A549 (cell line): ENCODE results near the gene PSIP1. TPM values are rescaled to one million over a fixed set of nuclear protein-coding genes. Genes with fewer than 3 reads are reported as not detected.

Source experiments
- ATAC-seq, 2 experiments: fragments of 200-7000 bp in 1 of 2; fragments of >200 bp in 1 of 2; cut with Nextera tagmentation in 1 of 2; cut with Tn5 transposase in 1 of 2; 3 replicates each; pipeline versions ENCODE4 v1.8.0 to v1.9.1; 2018 to 2020; ENCODE audit warnings: mild to moderate bottlenecking in 1 of 2, moderate library complexity in 1 of 2
- CTCF ChIA-PET: fragments of 300-600 bp; sonication (Branson Sonifier 250); formaldehyde crosslinking; extraction: SDS; loops from one replicate; lab custom pipeline; 2021; ENCODE audit warnings: antibody characterized with exemption, inconsistent platforms; lab: Yijun Ruan, JAX
- POLR2A ChIA-PET: fragments of 350-600 bp; formaldehyde crosslinking; extraction: SDS; loops from one replicate; lab custom pipeline; 2021; ENCODE audit warnings: antibody characterized with exemption, inconsistent platforms; lab: Yijun Ruan, JAX
- DNase-seq, 2 experiments: peaks; one replicate each; pipeline versions ENCODE4 v3.0.0 to v3.0.0-alpha.2; 2011 to 2016; ENCODE audit warnings: low read depth in 1 of 2, low spot score in 1 of 2
- FAIRE-seq: peaks from 2 replicates; lab custom pipeline; 2011; peaks lifted over from hg19 to GRCh38; lab: Jason Lieb, UNC
- H3K27ac ChIP-seq, 2 experiments: fragments of >200 bp; sonication (Bioruptor Twin); formaldehyde crosslinking; 3 replicates each; pipeline ENCODE4 v1.5.1; 2016 to 2017
- H3K4me1 ChIP-seq: fragments of >200 bp; sonication (Bioruptor Twin); formaldehyde crosslinking; 3 replicates; pipeline ENCODE4 v1.6.1; 2016
- H3K4me2 ChIP-seq: fragments of >200 bp; sonication (Bioruptor Twin); formaldehyde crosslinking; 3 replicates; pipeline ENCODE4 v1.6.1; 2016
- H3K4me3 ChIP-seq: fragments of >200 bp; sonication (Bioruptor Twin); formaldehyde crosslinking; 3 replicates; pipeline ENCODE4 v1.5.1; 2016
- H3K9me3 ChIP-seq: fragments of >200 bp; sonication (Bioruptor Twin); formaldehyde crosslinking; 3 replicates; pipeline ENCODE4 v1.6.1; 2016
- CBX2 ChIP-seq: fragments of 200-600 bp; sonication (generic); IDR thresholded peaks from 2 replicates; pipeline ENCODE4 v1.6.1; 2016; ENCODE audit warnings: low read depth, mild to moderate bottlenecking, borderline replicate concordance
- EP300 ChIP-seq, 2 experiments: fragments of >200 bp; sonication (Bioruptor Twin); formaldehyde crosslinking; IDR thresholded peaks; 2 replicates in 1 of 2; 3 replicates in 1 of 2; pipeline ENCODE4 v1.6.1; 2016 to 2017
- ESRRA ChIP-seq: fragments of 150-350 bp; IDR thresholded peaks from 2 replicates; pipeline ENCODE4 v1.6.1; 2014; ENCODE audit warnings: mild to moderate bottlenecking, low read length, borderline replicate concordance
- HOXB5 ChIP-seq: fragments of 250-450 bp; sonication (Bioruptor Pico); IDR thresholded peaks from 2 replicates; pipeline ENCODE4 v1.5.0; 2020; ENCODE audit warnings: mild to moderate bottlenecking, moderate library complexity
- JUN ChIP-seq, 2 experiments: fragments of >200 bp; sonication (Bioruptor Twin); formaldehyde crosslinking; IDR thresholded peaks; 2 replicates in 1 of 2; 3 replicates in 1 of 2; pipeline ENCODE4 v1.6.1; 2016 to 2017
- KDM1A ChIP-seq: fragments of 200-600 bp; sonication (generic); IDR thresholded peaks from 2 replicates; pipeline ENCODE4 v1.6.1; 2016; ENCODE audit warnings: low read depth, mild to moderate bottlenecking
- MAZ ChIP-seq: fragments of 150-350 bp; IDR thresholded peaks from 2 replicates; pipeline ENCODE4 v1.6.1; 2014; ENCODE audit warnings: antibody characterized with exemption, low read depth, low read length, borderline replicate concordance
- NR3C1 ChIP-seq: fragments of >200 bp; sonication (Bioruptor Twin); formaldehyde crosslinking; IDR thresholded peaks from 3 replicates; pipeline ENCODE4 v1.6.1; 2017
- POLR2A ChIP-seq: IDR thresholded peaks from 2 replicates; pipeline ENCODE4 v1.6.1; 2012; ENCODE audit warnings: mild to moderate bottlenecking, low read length
- RARB ChIP-seq: fragments of 250-450 bp; sonication (Bioruptor Pico); IDR thresholded peaks from 2 replicates; pipeline ENCODE4 v1.8.0; 2021; ENCODE audit warnings: mild to moderate bottlenecking, moderate library complexity
- REST ChIP-seq: fragments of 200-600 bp; sonication (generic); IDR thresholded peaks from 2 replicates; pipeline ENCODE4 v1.6.1; 2016; ENCODE audit warnings: antibody characterized with exemption, mild to moderate bottlenecking, moderate library complexity
- SMC3 ChIP-seq: fragments of >200 bp; sonication (Bioruptor Twin); formaldehyde crosslinking; IDR thresholded peaks from 3 replicates; pipeline ENCODE4 v1.6.1; 2018; ENCODE audit warnings: inconsistent platforms
- TFCP2L1 ChIP-seq: fragments of 250-450 bp; sonication (Bioruptor Pico); IDR thresholded peaks from 2 replicates; pipeline ENCODE4 v1.5.0; 2021; ENCODE audit warnings: mild to moderate bottlenecking
- ZSCAN20 ChIP-seq: fragments of 250-450 bp; sonication (Bioruptor Pico); IDR thresholded peaks from 2 replicates; pipeline ENCODE4 v1.8.0; 2022; ENCODE audit warnings: mild to moderate bottlenecking, moderate library complexity
- WGBS: methylation state at CpG from one replicate; pipeline ENCODE4 v1.1.6; 2017; ENCODE audit errors: missing lambda C conversion rate; 5-methylcytosine and 5-hydroxymethylcytosine counted together
- polyA plus RNA-seq, 4 experiments: library from polyadenylated mRNA; depleted of rRNA in 3 of 4; stranded (reverse); fragments of >200 nt; fragmentation: RNase III in 1 of 4; extraction: RNeasy Plus Mini Kit Qiagen cat#74134 plus additional on column Dnase treatment in 1 of 4; gene quantifications; 2 replicates in 3 of 4; 3 replicates in 1 of 4; pipeline ENCODE4 v1.2.3, GENCODE V29; 2011 to 2017
- TF ChIP-seq, protein P1 (sequence below): fragments of 250-450 bp; sonication (Bioruptor Pico); IDR thresholded peaks from 2 replicates; pipeline ENCODE4 v1.5.0; 2021; ENCODE audit warnings: mild to moderate bottlenecking, moderate library complexity, borderline replicate concordance
- TF ChIP-seq, protein P2 (sequence below): fragments of 150-350 bp; IDR thresholded peaks from 2 replicates; pipeline ENCODE4 v1.6.1; 2014; ENCODE audit warnings: low read depth, mild to moderate bottlenecking, low read length

The PSIP1 gene
- polyA plus RNA-seq, 2 of the 4 experiments (the other 2 are of a cell fraction), result 84.2 to 119 TPM

DNA sequence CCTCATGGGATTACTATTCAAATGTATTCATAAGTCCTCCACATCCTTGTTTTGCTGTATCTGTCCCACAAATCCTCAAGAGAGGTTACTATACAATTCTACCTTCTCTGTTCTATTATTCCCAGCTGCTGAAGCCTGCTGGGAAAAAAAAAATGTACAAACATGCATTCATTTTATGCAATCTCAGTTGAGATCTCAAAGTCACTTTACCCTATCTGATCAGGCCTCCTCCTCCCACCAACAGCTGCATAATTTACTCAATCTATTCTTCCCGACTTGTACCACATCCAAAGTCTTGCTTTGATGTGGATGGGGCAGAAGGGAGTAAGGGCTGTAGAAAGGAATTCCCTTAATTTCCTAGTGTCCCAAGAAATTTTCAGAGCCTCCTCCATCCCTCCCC lies 28.6 kb downstream of the PSIP1 start:
- Histone ChIP-seq H3K4me2 (no peak overlapping the region), H3K4me3 (no peak overlapping the region), H3K27ac (no peak overlapping the region), H3K9me3 (no peaks in the 10 kb centered on the region), H3K4me1 (no peaks in the 10 kb centered on the region)
- ChIA-PET POLR2A (no interaction called here), CTCF (interaction anchor here (1.4 to 1.5 kb wide), 2 partner anchors 13 to 31 kb away, joined by 3 read pairs; no protein-coding TSS in a partner anchor)
- DNase-seq (no peak), ATAC-seq (no peak), FAIRE-seq (no peak)
- 63% methylated on average over 1 of the region's 1 CpG for WGBS
- TF ChIP-seq EP300 (IDR thresholded peaks at IDR 0.05) (no peak), KDM1A (no peak), POLR2A (no peak), TFCP2L1 (CRISPR knock-in tag) (no peak), MAZ (no peak), CBX2 (no peak)
- TF ChIP-seq, protein P1, sequence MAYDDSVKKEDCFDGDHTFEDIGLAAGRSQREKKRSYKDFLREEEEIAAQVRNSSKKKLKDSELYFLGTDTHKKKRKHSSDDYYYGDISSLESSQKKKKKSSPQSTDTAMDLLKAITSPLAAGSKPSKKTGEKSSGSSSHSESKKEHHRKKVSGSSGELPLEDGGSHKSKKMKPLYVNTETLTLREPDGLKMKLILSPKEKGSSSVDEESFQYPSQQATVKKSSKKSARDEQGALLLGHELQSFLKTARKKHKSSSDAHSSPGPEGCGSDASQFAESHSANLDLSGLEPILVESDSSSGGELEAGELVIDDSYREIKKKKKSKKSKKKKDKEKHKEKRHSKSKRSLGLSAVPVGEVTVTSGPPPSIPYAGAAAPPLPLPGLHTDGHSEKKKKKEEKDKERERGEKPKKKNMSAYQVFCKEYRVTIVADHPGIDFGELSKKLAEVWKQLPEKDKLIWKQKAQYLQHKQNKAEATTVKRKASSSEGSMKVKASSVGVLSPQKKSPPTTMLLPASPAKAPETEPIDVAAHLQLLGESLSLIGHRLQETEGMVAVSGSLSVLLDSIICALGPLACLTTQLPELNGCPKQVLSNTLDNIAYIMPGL (CRISPR knock-in tag), result no peak
- TF ChIP-seq, all 56 proteins: peak for 0

- H3K9me3 ChIP-seq, result no peaks in the 10 kb centered on the region
- no peaks in the 10 kb centered on the region for H3K4me1 ChIP-seq
- 97% methylated on average over 1 of the region's 1 CpG for WGBS
- ATAC-seq (no peak), DNase-seq (no peak), FAIRE-seq (no peak)
- no peak overlapping the region for H3K4me3 ChIP-seq
- H3K4me2 ChIP-seq, result no peak overlapping the region
- CTCF ChIA-PET, result no interaction called here
- POLR2A ChIA-PET, result no interaction called here
- TF ChIP-seq CBX2, result no peak
- no peak overlapping the region for H3K27ac ChIP-seq
These were observed 30.7 kb downstream of the PSIP1 start for GRCh38 chr9:15480028-15480427.

DNA sequence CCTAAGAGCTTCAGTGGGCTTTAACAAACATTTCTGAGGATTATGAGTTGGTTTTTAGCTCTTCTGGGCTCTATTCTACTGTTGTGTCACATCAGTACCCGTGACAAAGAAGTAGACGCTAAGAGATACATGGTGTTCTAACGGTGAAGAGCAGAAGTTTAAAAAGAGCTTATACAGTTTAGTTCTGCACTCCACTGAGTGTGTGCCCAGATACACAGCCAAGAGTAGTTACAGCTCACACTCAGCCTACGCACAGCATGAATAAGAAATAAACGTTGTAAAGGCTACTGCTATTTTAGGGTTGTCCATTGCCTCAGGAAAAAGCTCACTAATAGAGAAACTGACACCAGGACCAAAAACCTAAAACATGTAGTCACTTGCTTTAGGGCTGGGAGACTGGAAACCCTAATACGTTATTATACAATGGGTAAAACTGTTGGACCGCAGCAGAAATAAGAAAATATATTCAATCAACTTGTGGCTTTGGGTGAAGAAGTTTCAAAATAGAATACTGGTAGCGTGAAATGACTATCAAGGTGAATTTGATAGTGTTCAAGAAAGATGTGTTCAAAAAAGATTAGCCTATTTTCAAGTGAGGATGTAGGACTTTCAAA lies 34.7 kb downstream of the PSIP1 start:
- H3K4me2 ChIP-seq, result no peak overlapping the region
- 94% methylated on average over 8 of the region's 8 CpGs for WGBS
- FAIRE-seq (no peak), DNase-seq (no peak), ATAC-seq (no peak)
- H3K4me1 ChIP-seq, result no peaks in the 10 kb centered on the region
- ChIA-PET CTCF (interaction anchor here (1.1 to 1.6 kb wide), 2 partner anchors 8 to 10 kb away, joined by 3 read pairs; no protein-coding TSS in a partner anchor), POLR2A (no interaction called here)
- no peaks in the 10 kb centered on the region for H3K9me3 ChIP-seq
- H3K4me3 ChIP-seq, result no peak overlapping the region
- no peak for TF ChIP-seq ESRRA
- TF ChIP-seq JUN (IDR thresholded peaks at IDR 0.05), result no peak
- TF ChIP-seq SMC3, result no peak
- TF ChIP-seq, protein P2, sequence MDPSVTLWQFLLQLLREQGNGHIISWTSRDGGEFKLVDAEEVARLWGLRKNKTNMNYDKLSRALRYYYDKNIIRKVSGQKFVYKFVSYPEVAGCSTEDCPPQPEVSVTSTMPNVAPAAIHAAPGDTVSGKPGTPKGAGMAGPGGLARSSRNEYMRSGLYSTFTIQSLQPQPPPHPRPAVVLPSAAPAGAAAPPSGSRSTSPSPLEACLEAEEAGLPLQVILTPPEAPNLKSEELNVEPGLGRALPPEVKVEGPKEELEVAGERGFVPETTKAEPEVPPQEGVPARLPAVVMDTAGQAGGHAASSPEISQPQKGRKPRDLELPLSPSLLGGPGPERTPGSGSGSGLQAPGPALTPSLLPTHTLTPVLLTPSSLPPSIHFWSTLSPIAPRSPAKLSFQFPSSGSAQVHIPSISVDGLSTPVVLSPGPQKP, result no peak
- no peak for TF ChIP-seq RARB
- TF ChIP-seq ZSCAN20 (CRISPR knock-in tag), result no peak
- TF ChIP-seq HOXB5 (CRISPR knock-in tag), result no peak
- no peak for TF ChIP-seq NR3C1
- no peak for TF ChIP-seq REST
- H3K27ac ChIP-seq, result no peak overlapping the region
